ENCODE results near the gene TMEM163.

Gene TMEM163

GRCh38 chr2:134522496-134523455 is 196.0 kb downstream of the TMEM163 start:
- Histone ChIP-seq H2BK120ac (ENCODE audit: insufficient read depth, low read length, poor library complexity) (no peak overlapping the region), H2AFZ (ENCODE audit: insufficient read depth, low read length, poor library complexity) (no peak overlapping the region), H2BK5ac (ENCODE audit: low read depth, low read length, poor library complexity) (no peak overlapping the region), H3K27ac (ENCODE audit: low read depth, low read length) (no peak overlapping the region), H3K4ac (ENCODE audit: low read depth, low read length) (no peak overlapping the region), H4K91ac (ENCODE audit: low read depth, low read length) (no peak overlapping the region), H3K27me3 (ENCODE audit: insufficient read depth, low read length) (no peaks in the 10 kb centered on the region), H3K23ac (ENCODE audit: low read length) (no peak overlapping the region), H3K79me1 (ENCODE audit: low read length) (no peaks in the 10 kb centered on the region), H3K9me3 (ENCODE audit: insufficient read depth, low read depth, low read length) (no peaks in the 10 kb centered on the region), H3K18ac (ENCODE audit: low read length) (no peak overlapping the region), H2AK5ac (ENCODE audit: low read length) (no peak overlapping the region), H3K4me2 (ENCODE audit: low read length) (no peak overlapping the region), H3K9ac (ENCODE audit: low read length) (no peak overlapping the region), H3K79me2 (ENCODE audit: control insufficient read depth, insufficient read depth, low read length, poor library complexity) (no peaks in the 10 kb centered on the region), H4K8ac (ENCODE audit: low read depth, low read length) (no peak overlapping the region), H3K4me1 (ENCODE audit: control insufficient read depth in 1 of 2, insufficient read depth in 2 of 2, low read length in 2 of 2) (no peaks in the 10 kb centered on the region), H3K4me3 (ENCODE audit: low read depth, low read length) (no peak overlapping the region), H4K12ac (ENCODE audit: low read depth, low read length) (no peak overlapping the region), H2BK12ac (ENCODE audit: low read length) (no peak overlapping the region), H3K14ac (ENCODE audit: low read length) (no peak overlapping the region), H3K36me3 (ENCODE audit: control insufficient read depth in 1 of 2, insufficient read depth in 2 of 2, low read length in 2 of 2) (no peaks in the 10 kb centered on the region)
- no peak for DNase-seq
- WGBS (ENCODE audit: extremely low coverage, insufficient coverage, insufficient read length) = no CpG with 5 or more reads among the region's 13 CpGs

GRCh38 chr2:134518101-134518500 is 200.7 kb downstream of the TMEM163 start:
- no peak overlapping the region for H3K9ac ChIP-seq (ENCODE audit: low read length)
- H3K4me2 ChIP-seq (ENCODE audit: low read length) = no peak overlapping the region
- no peaks in the 10 kb centered on the region for H3K27me3 ChIP-seq (ENCODE audit: insufficient read depth, low read length)
- no peak overlapping the region for H3K4ac ChIP-seq (ENCODE audit: low read depth, low read length)
- H3K36me3 ChIP-seq (ENCODE audit: control insufficient read depth in 1 of 2, insufficient read depth in 2 of 2, low read length in 2 of 2) = no peaks in the 10 kb centered on the region
- H3K18ac ChIP-seq (ENCODE audit: low read length) = no peak overlapping the region
- no peak overlapping the region for H3K23ac ChIP-seq (ENCODE audit: low read length)
- no peak overlapping the region for H2BK120ac ChIP-seq (ENCODE audit: insufficient read depth, low read length, poor library complexity)
- DNase-seq = peak; percentile 46 to 93
- no peaks in the 10 kb centered on the region for H3K9me3 ChIP-seq (ENCODE audit: insufficient read depth, low read depth, low read length)
- no peak overlapping the region for H2BK5ac ChIP-seq (ENCODE audit: low read depth, low read length, poor library complexity)
- H3K14ac ChIP-seq (ENCODE audit: low read length) = no peak overlapping the region
- no peak overlapping the region for H4K12ac ChIP-seq (ENCODE audit: low read depth, low read length)
- H4K91ac ChIP-seq (ENCODE audit: low read depth, low read length) = no peak overlapping the region
- peaks cover 5 to 8% of the 10 kb centered on the region in 2 experiments for H3K4me1 ChIP-seq (ENCODE audit: control insufficient read depth in 1 of 2, insufficient read depth in 2 of 2, low read length in 2 of 2)
- H4K8ac ChIP-seq (ENCODE audit: low read depth, low read length) = no peak overlapping the region
- H3K79me2 ChIP-seq (ENCODE audit: control insufficient read depth, insufficient read depth, low read length, poor library complexity) = no peaks in the 10 kb centered on the region
- H2AK5ac ChIP-seq (ENCODE audit: low read length) = no peak overlapping the region
- H3K4me3 ChIP-seq (ENCODE audit: low read depth, low read length) = no peak overlapping the region
- no peak overlapping the region for H2BK12ac ChIP-seq (ENCODE audit: low read length)
- H2AFZ ChIP-seq (ENCODE audit: insufficient read depth, low read length, poor library complexity) = no peak overlapping the region
- no peak overlapping the region for H3K27ac ChIP-seq (ENCODE audit: low read depth, low read length)
- no CpG with 5 or more reads among the region's 2 CpGs for WGBS (ENCODE audit: extremely low coverage, insufficient coverage, insufficient read length)
- H3K79me1 ChIP-seq (ENCODE audit: low read length) = no peaks in the 10 kb centered on the region

GRCh38 chr2:134515137-134515536 is 203.7 kb downstream of the TMEM163 start:
- no peak overlapping the region for H3K4me2 ChIP-seq (ENCODE audit: low read length)
- no peaks in the 10 kb centered on the region for H3K79me2 ChIP-seq (ENCODE audit: control insufficient read depth, insufficient read depth, low read length, poor library complexity)
- H3K9me3 ChIP-seq (ENCODE audit: insufficient read depth, low read depth, low read length) = no peaks in the 10 kb centered on the region
- no peak overlapping the region for H2BK5ac ChIP-seq (ENCODE audit: low read depth, low read length, poor library complexity)
- H3K4ac ChIP-seq (ENCODE audit: low read depth, low read length) = no peak overlapping the region
- no peak overlapping the region for H3K14ac ChIP-seq (ENCODE audit: low read length)
- H3K27ac ChIP-seq (ENCODE audit: low read depth, low read length) = no peak overlapping the region
- no peak overlapping the region for H3K9ac ChIP-seq (ENCODE audit: low read length)
- H3K36me3 ChIP-seq (ENCODE audit: control insufficient read depth in 1 of 2, insufficient read depth in 2 of 2, low read length in 2 of 2) = no peaks in the 10 kb centered on the region
- no peaks in the 10 kb centered on the region for H3K79me1 ChIP-seq (ENCODE audit: low read length)
- H3K23ac ChIP-seq (ENCODE audit: low read length) = no peak overlapping the region
- no peaks in the 10 kb centered on the region for H3K27me3 ChIP-seq (ENCODE audit: insufficient read depth, low read length)
- no peak overlapping the region for H4K91ac ChIP-seq (ENCODE audit: low read depth, low read length)
- no peak overlapping the region for H2AFZ ChIP-seq (ENCODE audit: insufficient read depth, low read length, poor library complexity)
- no peak overlapping the region for H2AK5ac ChIP-seq (ENCODE audit: low read length)
- H3K18ac ChIP-seq (ENCODE audit: low read length) = no peak overlapping the region
- no peak overlapping the region for H4K8ac ChIP-seq (ENCODE audit: low read depth, low read length)
- WGBS (ENCODE audit: extremely low coverage, insufficient coverage, insufficient read length) = no CpG with 5 or more reads among the region's 5 CpGs
- H3K4me1 ChIP-seq (ENCODE audit: control insufficient read depth in 1 of 2, insufficient read depth in 2 of 2, low read length in 2 of 2) = peaks cover 5 to 14% of the 10 kb centered on the region in 2 experiments
- no peak overlapping the region for H2BK120ac ChIP-seq (ENCODE audit: insufficient read depth, low read length, poor library complexity)
- no peak overlapping the region for H4K12ac ChIP-seq (ENCODE audit: low read depth, low read length)
- DNase-seq = no peak
- H2BK12ac ChIP-seq (ENCODE audit: low read length) = no peak overlapping the region
- H3K4me3 ChIP-seq (ENCODE audit: low read depth, low read length) = no peak overlapping the region

DNA sequence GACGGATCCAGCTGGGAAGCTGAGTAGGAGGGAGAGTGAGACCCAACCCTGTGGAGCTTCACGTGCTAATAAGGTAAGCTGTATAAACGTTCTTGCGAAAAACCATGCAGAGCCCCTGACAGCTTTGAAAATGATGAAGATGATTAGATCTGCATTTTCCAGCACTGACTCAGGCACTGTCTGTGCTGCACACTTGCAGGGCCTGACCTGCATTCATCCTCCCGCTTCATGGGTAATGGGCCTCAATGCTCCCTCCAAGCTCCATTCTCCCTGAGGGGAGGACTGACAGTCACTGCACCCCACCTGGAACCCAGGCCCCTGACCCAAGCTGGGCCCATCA is 205.4 kb downstream of the TMEM163 start:
- H2AK5ac ChIP-seq (ENCODE audit: low read length) = no peak overlapping the region
- H3K4ac ChIP-seq (ENCODE audit: low read depth, low read length) = no peak overlapping the region
- no peaks in the 10 kb centered on the region for H3K27me3 ChIP-seq (ENCODE audit: insufficient read depth, low read length)
- no peak overlapping the region for H3K14ac ChIP-seq (ENCODE audit: low read length)
- no peak overlapping the region for H4K8ac ChIP-seq (ENCODE audit: low read depth, low read length)
- H3K4me1 ChIP-seq (ENCODE audit: control insufficient read depth in 1 of 2, insufficient read depth in 2 of 2, low read length in 2 of 2) = peaks cover 5 to 14% of the 10 kb centered on the region in 2 experiments
- no peak overlapping the region for H4K91ac ChIP-seq (ENCODE audit: low read depth, low read length)
- peak; percentile 46 to 71 for DNase-seq
- no peak overlapping the region for H3K18ac ChIP-seq (ENCODE audit: low read length)
- no peaks in the 10 kb centered on the region for H3K36me3 ChIP-seq (ENCODE audit: control insufficient read depth in 1 of 2, insufficient read depth in 2 of 2, low read length in 2 of 2)
- no peak overlapping the region for H3K27ac ChIP-seq (ENCODE audit: low read depth, low read length)
- whole genome bisulfite sequencing (ENCODE audit: extremely low coverage, insufficient coverage, insufficient read length) = no CpG with 5 or more reads among the region's 5 CpGs
- H3K4me2 ChIP-seq (ENCODE audit: low read length) = no peak overlapping the region
- H3K9ac ChIP-seq (ENCODE audit: low read length) = no peak overlapping the region
- H3K4me3 ChIP-seq (ENCODE audit: low read depth, low read length) = no peak overlapping the region
- H2BK120ac ChIP-seq (ENCODE audit: insufficient read depth, low read length, poor library complexity) = no peak overlapping the region
- no peaks in the 10 kb centered on the region for H3K9me3 ChIP-seq (ENCODE audit: insufficient read depth, low read depth, low read length)
- H3K23ac ChIP-seq (ENCODE audit: low read length) = no peak overlapping the region
- no peak overlapping the region for H2AFZ ChIP-seq (ENCODE audit: insufficient read depth, low read length, poor library complexity)
- H3K79me1 ChIP-seq (ENCODE audit: low read length) = no peaks in the 10 kb centered on the region
- no peaks in the 10 kb centered on the region for H3K79me2 ChIP-seq (ENCODE audit: control insufficient read depth, insufficient read depth, low read length, poor library complexity)
- H2BK5ac ChIP-seq (ENCODE audit: low read depth, low read length, poor library complexity) = no peak overlapping the region
- no peak overlapping the region for H2BK12ac ChIP-seq (ENCODE audit: low read length)
- H4K12ac ChIP-seq (ENCODE audit: low read depth, low read length) = no peak overlapping the region
